GM11168 (cell line): ENCODE results near the gene TCAIM.

Experiments
- in situ Hi-C: fragments of 300-500 bp; cut with MboI; formaldehyde crosslinking; loops from one replicate; pipeline ENCODE4 v1.12.0; 2022; ENCODE audit warnings: low sequenced_read_pairs; ENCODE audit not compliant: unreplicated experiment

The TCAIM gene, protein sequence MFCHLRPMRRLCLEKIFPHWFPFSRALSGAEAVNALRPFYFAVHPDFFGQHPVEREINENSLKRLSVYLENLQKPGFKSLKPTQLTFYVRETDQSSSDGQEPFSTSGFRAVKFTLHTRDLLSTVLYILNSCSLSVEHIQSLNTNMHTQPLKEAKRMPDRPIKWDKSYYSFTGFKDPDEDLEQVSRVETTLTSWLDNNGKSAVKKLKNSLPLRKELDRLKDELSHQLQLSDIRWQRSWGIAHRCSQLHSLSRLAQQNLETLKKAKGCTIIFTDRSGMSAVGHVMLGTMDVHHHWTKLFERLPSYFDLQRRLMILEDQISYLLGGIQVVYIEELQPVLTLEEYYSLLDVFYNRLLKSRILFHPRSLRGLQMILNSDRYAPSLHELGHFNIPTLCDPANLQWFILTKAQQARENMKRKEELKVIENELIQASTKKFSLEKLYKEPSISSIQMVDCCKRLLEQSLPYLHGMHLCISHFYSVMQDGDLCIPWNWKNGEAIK

GRCh38 chr3:44338010-44338827 lies at the start of gene TCAIM:
TCAIM (plus strand) TSS chr3:44338766; CDS start chr3:44354783, 16,017 bp downstream.
- in situ Hi-C loops = no loop called here

- in situ Hi-C loops = no loop called here
These were observed 48.6 kb upstream of the TCAIM start for GRCh38 chr3:44289882-44290462.

DNA sequence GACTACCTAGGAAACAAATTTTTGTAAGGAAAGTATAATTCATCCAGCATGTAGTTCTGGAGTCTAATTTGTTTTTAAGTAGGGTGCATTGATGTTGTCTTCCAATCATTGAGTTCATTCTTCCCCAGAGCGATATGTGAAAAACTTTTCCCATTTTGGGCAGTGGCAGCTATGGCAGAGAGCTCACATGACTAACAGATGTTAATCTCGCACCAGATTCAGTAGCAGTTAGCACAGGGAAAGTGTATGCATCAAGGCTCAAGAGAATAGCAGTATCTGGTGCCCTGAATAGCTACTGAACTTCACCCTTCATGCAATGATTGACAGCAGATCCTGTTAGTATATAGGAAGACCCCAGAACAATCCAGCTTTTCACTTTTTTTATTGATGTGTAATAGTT lies 46.3 kb upstream of the TCAIM start:
- in situ Hi-C loops = no loop called here

GRCh38 chr3:44292947-44293346 lies 45.6 kb upstream of the TCAIM start:
- in situ Hi-C loops = no loop called here

GRCh38 chr3:44297255-44297654 lies 41.3 kb upstream of the TCAIM start:
- in situ Hi-C loops = no loop called here

GRCh38 chr3:44301746-44302145 lies 36.8 kb upstream of the TCAIM start:
- in situ Hi-C loops = no loop called here

DNA sequence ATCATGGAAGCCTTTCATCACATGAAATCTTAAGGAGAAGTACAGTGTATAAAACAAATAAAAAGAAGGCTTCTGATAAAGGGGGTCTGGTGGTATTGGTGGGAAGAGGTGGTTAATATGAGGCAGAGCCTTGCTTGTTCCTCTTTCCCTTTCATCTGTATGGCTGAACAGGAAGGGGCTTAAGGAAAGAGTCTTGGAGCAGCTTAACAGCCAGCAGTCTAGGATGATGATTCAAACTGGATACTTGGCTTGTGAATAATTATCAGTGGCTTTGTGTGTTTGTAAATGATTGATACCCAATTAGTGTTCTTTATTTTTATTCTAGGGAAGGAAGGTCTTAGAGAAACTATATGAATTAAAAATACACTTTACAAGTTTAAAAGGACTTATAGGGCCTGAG lies 29.1 kb upstream of the TCAIM start:
- in situ Hi-C loops = no loop called here

DNA sequence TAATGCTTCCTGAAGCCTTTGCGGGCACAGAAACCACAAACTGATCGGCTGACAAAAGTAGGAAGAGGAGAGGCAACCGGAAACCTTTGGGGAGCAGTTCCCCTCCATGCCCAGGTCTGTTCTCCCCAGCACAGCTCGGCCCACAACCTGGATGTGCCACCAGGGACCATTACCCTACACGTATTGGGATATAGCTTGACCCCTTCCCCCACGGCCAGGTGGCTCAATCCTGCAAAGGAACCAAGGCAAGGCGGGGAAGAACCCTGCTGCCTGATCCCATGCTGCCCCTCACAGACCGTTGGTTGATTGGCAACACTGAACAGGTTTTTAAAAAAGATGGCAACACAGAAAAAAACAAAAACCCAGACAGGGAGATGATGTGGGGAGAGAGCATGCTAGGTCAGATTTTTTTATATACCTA lies 19.7 kb upstream of the TCAIM start:
- in situ Hi-C loops = no loop called here

DNA sequence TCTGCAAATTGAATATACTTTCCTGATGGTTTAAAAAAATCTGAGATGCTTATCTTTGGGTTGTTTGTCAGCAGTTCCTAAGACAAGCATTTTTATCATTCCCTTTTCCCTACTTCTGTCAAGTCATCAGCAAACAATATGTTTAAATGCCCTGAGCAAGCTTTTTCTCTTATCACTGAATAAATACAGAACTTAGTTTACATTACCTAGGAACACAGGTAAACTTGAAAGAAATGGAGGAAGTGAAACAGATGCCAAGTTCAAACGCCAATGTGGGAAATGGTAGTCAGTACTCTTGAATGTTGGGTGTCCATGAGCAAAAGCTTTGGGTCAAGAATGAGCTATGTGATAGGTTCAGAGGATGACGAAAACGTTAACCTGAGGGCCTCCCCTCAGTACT lies 17.2 kb upstream of the TCAIM start:
- in situ Hi-C loops = no loop called here

DNA sequence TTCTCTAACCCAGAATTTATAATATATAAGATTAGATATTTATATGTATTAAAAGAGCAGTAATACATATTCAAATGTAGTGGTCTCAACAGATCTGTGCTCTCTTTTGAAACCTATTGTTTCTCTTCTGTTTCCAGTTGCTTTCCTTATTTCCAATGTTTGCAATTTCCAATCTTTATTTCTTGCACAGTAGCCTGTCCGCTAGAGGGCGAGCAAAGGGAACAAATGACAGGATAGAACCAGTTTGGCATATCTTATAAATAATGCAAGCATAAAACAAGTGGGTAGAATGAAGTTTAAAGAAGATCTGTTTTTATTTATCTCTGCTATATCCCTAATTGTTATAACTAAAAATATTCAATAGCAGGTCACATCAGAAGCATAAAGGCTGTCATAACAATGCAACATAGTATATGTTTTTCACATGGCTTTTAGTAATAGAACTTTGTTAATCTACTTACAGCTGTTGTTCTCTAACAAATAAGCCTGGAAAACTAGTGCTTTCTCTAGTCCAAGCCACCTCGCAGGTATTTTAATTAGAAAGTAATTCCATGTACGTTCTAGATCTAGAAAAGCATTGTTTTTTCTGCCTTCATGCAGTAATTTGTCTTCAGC lies 15.1 kb upstream of the TCAIM start:
- in situ Hi-C loops = no loop called here

- in situ Hi-C loops = no loop called here
These were observed 14.0 kb upstream of the TCAIM start for GRCh38 chr3:44324584-44324983.

DNA sequence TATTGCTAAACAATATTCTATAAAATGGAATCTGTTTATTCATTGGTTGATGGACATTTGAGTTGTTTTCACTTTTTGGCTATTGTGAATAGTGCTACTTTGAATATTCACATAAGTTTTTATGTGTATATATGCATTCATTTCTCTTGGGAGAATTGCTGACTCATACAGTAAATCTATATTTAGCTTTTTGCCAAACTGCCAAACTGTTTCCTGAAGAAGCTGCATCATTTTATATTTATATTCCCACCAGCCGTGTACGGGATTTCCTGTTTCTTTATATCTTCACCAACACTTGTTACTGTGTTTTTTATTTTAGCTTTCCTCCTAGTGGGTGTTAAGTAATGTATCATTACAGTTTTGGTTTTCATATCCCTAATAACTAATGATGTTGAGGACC lies 12.5 kb upstream of the TCAIM start:
- in situ Hi-C loops = no loop called here

GRCh38 chr3:44326515-44326914 lies 12.1 kb upstream of the TCAIM start:
- in situ Hi-C loops = no loop called here

- in situ Hi-C loops = no loop called here
These were observed 8.6 kb upstream of the TCAIM start for GRCh38 chr3:44329946-44330345.

GRCh38 chr3:44330444-44330843 lies 8.1 kb upstream of the TCAIM start:
- in situ Hi-C loops = no loop called here

DNA sequence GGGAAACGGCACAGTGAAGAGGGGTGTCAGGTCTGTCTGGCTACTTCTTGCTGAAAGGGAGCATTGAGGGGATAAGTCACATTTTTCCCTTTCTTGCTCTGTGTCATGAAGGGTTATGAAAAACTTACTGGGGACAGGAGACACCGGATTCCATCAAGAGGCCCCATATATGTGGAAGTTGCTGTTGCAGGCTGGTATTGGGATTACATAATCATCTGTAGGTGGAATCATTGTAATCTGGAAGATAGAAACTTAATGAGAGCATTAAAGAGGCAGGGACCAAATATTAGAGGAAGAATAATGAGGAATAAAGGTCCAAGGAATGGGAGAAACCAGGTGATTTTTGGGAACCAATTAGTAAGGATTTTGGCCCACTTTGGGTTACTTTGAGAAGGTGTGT lies 4.2 kb upstream of the TCAIM start:
- in situ Hi-C loops = no loop called here

DNA sequence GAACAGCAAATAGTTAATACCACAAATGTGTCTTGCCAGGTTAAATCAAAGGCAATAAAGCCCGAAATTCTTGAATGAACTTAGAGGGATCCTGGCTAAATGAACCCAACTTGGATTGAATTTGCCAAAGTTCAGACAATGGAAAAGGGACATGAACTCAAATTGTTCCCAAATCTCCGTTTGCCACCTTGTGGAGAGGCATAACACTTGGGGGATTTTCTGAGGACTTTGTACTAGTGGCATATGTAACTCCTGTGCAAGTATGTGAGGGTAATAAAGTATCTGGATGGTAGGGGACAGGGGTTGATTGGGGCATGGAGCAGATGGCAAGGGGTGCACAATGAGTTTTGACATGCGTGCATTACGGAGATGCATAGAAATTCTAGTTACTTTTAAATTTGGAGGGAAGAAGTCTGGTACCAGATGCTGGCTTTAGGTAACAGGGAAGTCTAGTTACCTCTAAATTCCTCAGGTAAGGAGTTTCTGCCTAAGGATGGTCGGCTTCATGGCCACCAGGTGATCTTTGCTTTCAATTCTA lies 1.2 kb upstream of the TCAIM start:
- in situ Hi-C loops = no loop called here

DNA sequence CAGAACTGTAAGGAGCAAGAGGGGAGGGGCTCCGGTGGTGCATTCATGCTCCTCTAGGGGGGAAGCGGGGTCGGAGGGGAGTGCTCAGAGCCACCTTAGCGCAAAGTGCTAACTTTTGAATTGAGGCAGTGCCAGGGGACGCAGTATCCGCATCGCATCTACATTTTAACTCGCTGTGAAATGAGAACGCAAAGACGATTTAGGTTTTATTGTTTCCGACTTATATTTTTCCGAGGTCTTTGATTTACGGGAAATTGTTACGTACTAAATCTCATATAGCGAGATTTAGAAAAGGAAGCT lies 212 bp downstream of the TCAIM start:
- in situ Hi-C loops = no loop called here

GRCh38 chr3:44339181-44340057 lies 853 bp downstream of the TCAIM start:
- in situ Hi-C loops = no loop called here

DNA sequence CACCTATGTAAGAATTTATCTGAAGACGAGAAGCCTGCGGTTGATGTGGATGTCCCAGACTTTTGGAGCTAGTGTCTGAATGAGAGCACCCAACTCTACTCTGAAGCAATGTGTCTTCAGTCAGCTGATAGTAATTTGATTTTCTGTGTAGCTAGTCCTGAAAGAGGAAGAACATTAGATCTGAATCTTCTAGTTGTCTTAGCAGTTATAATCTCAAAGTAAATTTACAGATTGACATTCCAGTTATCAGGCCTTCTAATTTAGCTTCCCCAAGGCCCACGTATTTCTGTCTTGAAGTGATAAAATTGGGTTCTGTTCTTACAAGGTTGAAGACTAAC lies 1.5 kb downstream of the TCAIM start:
- in situ Hi-C loops = no loop called here
